K562 (cell line): Measurements from ENCODE around the gene WWOX. TPM values are rescaled to one million over a fixed set of nuclear protein-coding genes. Genes with fewer than 3 reads are reported as not detected.

Experiments used
- MEIS2 ChIP-seq: fragments of 450-650 bp; IDR thresholded peaks from 2 replicates; pipeline ENCODE4 v1.6.1; 2014; ENCODE audit warnings: mild to moderate bottlenecking; ENCODE audit not compliant: partially characterized antibody
- POLR2AphosphoS2 ChIP-seq: IDR thresholded peaks from 2 replicates; pipeline ENCODE4 v1.6.1; 2012; ENCODE audit warnings: low read length, improper control_type of control experiment
- RAD21 ChIP-seq, 2 experiments: fragments of 250-450 bp in 1 of 2; fragments of 450-650 bp in 1 of 2; sonication (Bioruptor Pico) in 1 of 2; formaldehyde crosslinking in 1 of 2; IDR thresholded peaks in 1 of 2; conservative IDR thresholded peaks in 1 of 2; 2 replicates each; pipeline versions ENCODE4 v1.4.0 to v1.8.0; 2020 to 2022; ENCODE audit warnings: mild to moderate bottlenecking in 2 of 2, moderate library complexity in 1 of 2
- SMC3 ChIP-seq: conservative IDR thresholded peaks from 2 replicates; pipeline ENCODE4 v1.6.1; 2011; ENCODE audit warnings: low read depth, low read length, improper control_type of control experiment; ENCODE audit not compliant: insufficient read depth
- TAF7 ChIP-seq: fragments of 450-650 bp; IDR thresholded peaks from 2 replicates; pipeline ENCODE4 v1.6.1; 2016; ENCODE audit warnings: missing genetic modification characterization, missing compliant biosample characterization
- ZNF174 ChIP-seq: fragments of 250-450 bp; sonication (Bioruptor Pico); IDR thresholded peaks from 2 replicates; pipeline ENCODE4 v1.4.0; 2020; ENCODE audit warnings: mild to moderate bottlenecking
- polyA plus RNA-seq, 8 experiments: library from polyadenylated mRNA; depleted of rRNA in 4 of 8; stranded (reverse) in 5 of 8; unstranded in 3 of 8; fragments of >200 nt; fragmentation: Nextera tagmentation in 2 of 8; fragmentation: Illumina TruSeq in 1 of 8; extraction: Ambion mirVana in 2 of 8; extraction: Trizol in 1 of 8; gene quantifications; 2 replicates each; pipeline versions ENCODE4 v1.2.1 to v1.2.3, GENCODE V29; 2011 to 2014; ENCODE audit warnings: inconsistent platforms in 1 of 8, missing spikeins in 1 of 8
- total RNA-seq, 7 experiments: library from RNA; depleted of rRNA in 6 of 7; stranded (reverse); fragments of >200 nt in 6 of 7; fragmentation: Illumina TruSeq in 2 of 7; extraction: Trizol in 2 of 7; gene quantifications; 2 replicates each; pipeline versions ENCODE4 v1.2.1 to v1.2.3, GENCODE V29; 2011 to 2021; ENCODE audit warnings: low replicate concordance in 1 of 7
- TF ChIP-seq, protein P1 (sequence below): fragments of 450-650 bp; IDR thresholded peaks from 2 replicates; pipeline ENCODE4 v1.6.1; 2016
- TF ChIP-seq, protein P2 (sequence below): fragments of 450-650 bp; formaldehyde crosslinking; IDR thresholded peaks from 2 replicates; pipeline ENCODE4 v1.4.0; 2022; ENCODE audit warnings: mild to moderate bottlenecking, moderate library complexity
- TF ChIP-seq, protein P3 (sequence below): fragments of 250-450 bp; sonication (Bioruptor Pico); IDR thresholded peaks from 2 replicates; pipeline ENCODE4 v1.8.0; 2022; ENCODE audit warnings: moderate library complexity, mild to moderate bottlenecking, inconsistent platforms
- TF ChIP-seq, protein P4 (sequence below), 2 experiments: IDR thresholded peaks in 1 of 2; conservative IDR thresholded peaks in 1 of 2; 2 replicates each; pipeline ENCODE4 v1.6.1; 2016; ENCODE audit warnings: low read depth in 2 of 2, mild to moderate bottlenecking in 1 of 2, missing compliant biosample characterization in 1 of 2, missing genetic modification characterization in 1 of 2, moderate library complexity in 1 of 2

WWOX gene
- total and polyA plus RNA-seq, 9 of the 15 experiments (the other 6 are each of a cell fraction or from before 2014, with no cell fraction given), result 1.6 to 22.7 (median 8.1) TPM

DNA sequence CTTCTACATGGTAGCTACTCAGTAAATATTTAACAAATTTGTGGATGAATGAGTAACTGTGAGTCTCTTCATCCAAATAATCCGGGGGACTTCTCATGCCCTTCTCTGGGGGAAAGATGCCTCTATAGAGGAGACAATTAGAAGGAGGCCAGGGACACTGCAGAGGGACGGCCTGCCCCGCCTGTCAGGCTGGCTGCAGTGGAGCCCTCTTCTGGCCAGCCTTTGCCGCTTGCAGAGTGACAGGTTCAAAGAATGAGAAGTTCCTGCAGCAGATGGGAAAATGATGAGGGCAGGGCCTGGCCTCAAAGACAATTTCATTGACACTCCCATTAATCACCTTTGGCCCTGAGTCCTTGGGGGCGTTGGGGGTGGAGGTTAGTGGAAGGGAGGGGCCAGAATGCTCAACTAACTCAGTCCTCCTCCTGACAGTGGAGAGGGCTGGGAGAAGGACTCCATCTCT is 1162.1 kb downstream of the WWOX start (continued):
- TF ChIP-seq, protein P1, sequence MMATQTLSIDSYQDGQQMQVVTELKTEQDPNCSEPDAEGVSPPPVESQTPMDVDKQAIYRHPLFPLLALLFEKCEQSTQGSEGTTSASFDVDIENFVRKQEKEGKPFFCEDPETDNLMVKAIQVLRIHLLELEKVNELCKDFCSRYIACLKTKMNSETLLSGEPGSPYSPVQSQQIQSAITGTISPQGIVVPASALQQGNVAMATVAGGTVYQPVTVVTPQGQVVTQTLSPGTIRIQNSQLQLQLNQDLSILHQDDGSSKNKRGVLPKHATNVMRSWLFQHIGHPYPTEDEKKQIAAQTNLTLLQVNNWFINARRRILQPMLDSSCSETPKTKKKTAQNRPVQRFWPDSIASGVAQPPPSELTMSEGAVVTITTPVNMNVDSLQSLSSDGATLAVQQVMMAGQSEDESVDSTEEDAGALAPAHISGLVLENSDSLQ, result peak; percentile 69
- TF ChIP-seq, protein P2, sequence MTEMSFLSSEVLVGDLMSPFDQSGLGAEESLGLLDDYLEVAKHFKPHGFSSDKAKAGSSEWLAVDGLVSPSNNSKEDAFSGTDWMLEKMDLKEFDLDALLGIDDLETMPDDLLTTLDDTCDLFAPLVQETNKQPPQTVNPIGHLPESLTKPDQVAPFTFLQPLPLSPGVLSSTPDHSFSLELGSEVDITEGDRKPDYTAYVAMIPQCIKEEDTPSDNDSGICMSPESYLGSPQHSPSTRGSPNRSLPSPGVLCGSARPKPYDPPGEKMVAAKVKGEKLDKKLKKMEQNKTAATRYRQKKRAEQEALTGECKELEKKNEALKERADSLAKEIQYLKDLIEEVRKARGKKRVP (CRISPR knock-in tag), result no peak
- TF ChIP-seq, protein P3, sequence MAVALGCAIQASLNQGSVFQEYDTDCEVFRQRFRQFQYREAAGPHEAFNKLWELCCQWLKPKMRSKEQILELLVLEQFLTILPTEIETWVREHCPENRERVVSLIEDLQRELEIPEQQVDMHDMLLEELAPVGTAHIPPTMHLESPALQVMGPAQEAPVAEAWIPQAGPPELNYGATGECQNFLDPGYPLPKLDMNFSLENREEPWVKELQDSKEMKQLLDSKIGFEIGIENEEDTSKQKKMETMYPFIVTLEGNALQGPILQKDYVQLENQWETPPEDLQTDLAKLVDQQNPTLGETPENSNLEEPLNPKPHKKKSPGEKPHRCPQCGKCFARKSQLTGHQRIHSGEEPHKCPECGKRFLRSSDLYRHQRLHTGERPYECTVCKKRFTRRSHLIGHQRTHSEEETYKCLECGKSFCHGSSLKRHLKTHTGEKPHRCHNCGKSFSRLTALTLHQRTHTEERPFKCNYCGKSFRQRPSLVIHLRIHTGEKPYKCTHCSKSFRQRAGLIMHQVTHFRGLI (CRISPR knock-in tag), result no peak
- TF ChIP-seq MEIS2 (peak; percentile 50), SMC3 (peak; percentile 64), ZNF174 (CRISPR knock-in tag) (no peak), RAD21 (CRISPR knock-in tag; conservative IDR thresholded peaks at IDR 0.05 in 1 of 2, IDR thresholded peaks at IDR 0.05 in 1 of 2) (peak; percentile 39 to 57; a peak in 3 of 4 replicates), POLR2AphosphoS2 (no peak), TAF7 (tag) (no peak)
- TF ChIP-seq, protein P4, sequence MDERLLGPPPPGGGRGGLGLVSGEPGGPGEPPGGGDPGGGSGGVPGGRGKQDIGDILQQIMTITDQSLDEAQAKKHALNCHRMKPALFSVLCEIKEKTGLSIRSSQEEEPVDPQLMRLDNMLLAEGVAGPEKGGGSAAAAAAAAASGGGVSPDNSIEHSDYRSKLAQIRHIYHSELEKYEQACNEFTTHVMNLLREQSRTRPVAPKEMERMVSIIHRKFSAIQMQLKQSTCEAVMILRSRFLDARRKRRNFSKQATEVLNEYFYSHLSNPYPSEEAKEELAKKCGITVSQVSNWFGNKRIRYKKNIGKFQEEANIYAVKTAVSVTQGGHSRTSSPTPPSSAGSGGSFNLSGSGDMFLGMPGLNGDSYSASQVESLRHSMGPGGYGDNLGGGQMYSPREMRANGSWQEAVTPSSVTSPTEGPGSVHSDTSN (CRISPR knock-in tag; IDR thresholded peaks at IDR 0.05; ENCODE audit: low read depth), result no peak
- TF ChIP-seq, protein P4 (tag; conservative IDR thresholded peaks at IDR 0.05; ENCODE audit: low read depth), result 0 out of 2 replicates have a peak, but pooled peaks have one; percentile 43
